Activated naive CD4-positive, alpha-beta T cell treated with anti-CD3 and anti-CD28 coated beads for 36 hours (primary cell): ENCODE data around the gene MTUS2. TPM values are rescaled to one million over a fixed set of nuclear protein-coding genes. Genes with fewer than 3 reads are reported as not detected.

Source experiments
- CTCF ChIA-PET: fragments of 350-600 bp; sonication (Branson Sonifier 250); formaldehyde crosslinking; loops from one replicate; lab custom pipeline; 2021; ENCODE audit warnings: antibody characterized with exemption; lab: Charles Lee
- DNase-seq: peaks from one replicate; pipeline ENCODE4 v3.0.0-alpha.2; 2020
- H3K27ac Mint-ChIP-seq: one replicate; pipeline ENCODE4 v1.8.0; 2021; ENCODE audit warnings: mild to moderate bottlenecking, mixed read lengths
- H3K27me3 Mint-ChIP-seq: one replicate; pipeline ENCODE4 v1.8.0; 2021; ENCODE audit warnings: low read depth, mixed read lengths
- H3K36me3 Mint-ChIP-seq: one replicate; pipeline ENCODE4 v1.8.0; 2021; ENCODE audit warnings: low read depth, mixed read lengths
- H3K4me1 Mint-ChIP-seq: one replicate; pipeline ENCODE4 v1.8.0; 2021; ENCODE audit warnings: low read depth, mixed read lengths
- H3K4me3 Mint-ChIP-seq: one replicate; pipeline ENCODE4 v1.8.0; 2021; ENCODE audit warnings: mild to moderate bottlenecking, moderate library complexity, mixed read lengths
- H3K9me3 Mint-ChIP-seq: one replicate; pipeline ENCODE4 v1.8.0; 2021; ENCODE audit warnings: mixed read lengths
- intact Hi-C: fragments of 100-400 bp; cut with micrococcal nuclease; formaldehyde crosslinking; loops from one replicate; pipeline ENCODE4 v1.15.1; 2023
- total RNA-seq, 2 experiments: library from RNA; stranded (reverse); gene quantifications; one replicate each; pipeline ENCODE4 v1.2.3, GENCODE V29; 2021

MTUS2 gene
- total RNA-seq, 2 experiments from 2014 or later: not detected

- H3K4me1 Mint-ChIP-seq: no peaks in the 10 kb centered on the region
- H3K4me3 Mint-ChIP-seq: no peak overlapping the region
- intact Hi-C loops: no loop called here
- CTCF ChIA-PET: no interaction called here
- H3K27me3 Mint-ChIP-seq: peaks cover 2% of the 10 kb centered on the region
- no peaks in the 10 kb centered on the region for H3K9me3 Mint-ChIP-seq
- no peak overlapping the region for H3K27ac Mint-ChIP-seq
- H3K36me3 Mint-ChIP-seq: no peaks in the 10 kb centered on the region
- no peak for DNase-seq
These were observed 286.5 kb downstream of the MTUS2 start for GRCh38 chr13:29106651-29107050.

DNA sequence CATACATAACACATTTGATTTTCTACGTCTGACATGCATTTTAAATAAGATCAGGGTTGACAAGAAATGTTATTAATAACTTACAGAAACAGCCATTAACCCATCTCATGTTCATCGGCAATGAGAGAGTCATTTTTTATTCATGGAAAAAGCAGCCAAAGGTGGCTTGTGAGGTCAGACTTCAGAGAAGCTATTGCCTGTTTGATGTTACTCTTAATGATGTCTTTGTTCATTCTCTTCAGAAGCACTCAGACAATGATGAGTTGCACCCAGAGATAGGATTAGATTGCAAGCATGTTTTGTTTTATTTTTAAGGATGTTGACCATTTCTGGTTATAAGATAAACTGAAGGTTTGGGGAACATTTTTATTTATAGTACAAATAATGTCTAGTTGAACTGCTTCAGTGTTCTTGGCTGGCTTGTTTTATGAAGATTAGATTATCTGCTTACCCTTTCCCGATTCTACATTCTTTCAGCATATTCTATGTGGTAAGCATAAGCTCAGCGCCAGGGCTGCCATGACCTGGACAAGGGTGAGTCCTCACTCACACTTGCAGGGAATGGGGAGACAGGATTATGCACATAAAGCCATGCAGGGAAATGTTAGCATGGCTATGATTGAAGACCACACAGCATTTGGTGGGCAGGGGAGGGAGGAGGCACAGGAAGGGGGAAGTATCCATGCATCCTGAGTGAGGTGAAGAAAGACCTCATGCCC is 288.1 kb downstream of the MTUS2 start:
- H3K4me1 Mint-ChIP-seq: no peaks in the 10 kb centered on the region

DNA sequence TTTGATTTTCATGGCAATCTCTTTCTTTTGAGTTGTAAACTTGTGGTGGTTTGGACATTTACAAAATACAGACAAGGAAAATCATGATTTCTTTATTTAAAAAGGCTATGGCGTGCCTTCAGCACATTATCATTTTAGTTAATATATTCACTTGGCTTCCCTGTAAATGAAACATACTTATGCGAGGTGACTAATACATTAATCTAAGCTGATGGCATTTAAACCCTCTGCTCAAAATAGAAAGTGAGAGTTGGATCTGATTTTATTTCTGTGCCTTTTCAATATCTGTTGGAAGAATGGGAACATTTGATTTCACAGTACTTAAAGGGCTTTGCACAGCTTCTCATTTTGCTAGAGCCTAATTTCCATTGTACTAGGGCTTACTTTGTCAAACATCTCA is 289.8 kb downstream of the MTUS2 start:
- intact Hi-C loops: no loop called here
- CTCF ChIA-PET: interaction anchor here (0.7 kb wide), 1 partner anchor 79 kb away, joined by 3 read pairs; no protein-coding TSS in a partner anchor
- no peaks in the 10 kb centered on the region for H3K9me3 Mint-ChIP-seq

More for the DNA sequence above, 288.1 kb downstream of the MTUS2 start:
- H3K27ac Mint-ChIP-seq: no peak overlapping the region
- H3K4me3 Mint-ChIP-seq: no peak overlapping the region
- no peak for DNase-seq
- CTCF ChIA-PET: no interaction called here
- peaks cover 2% of the 10 kb centered on the region for H3K27me3 Mint-ChIP-seq
- intact Hi-C loops: no loop called here
- H3K36me3 Mint-ChIP-seq: no peaks in the 10 kb centered on the region
- no peaks in the 10 kb centered on the region for H3K9me3 Mint-ChIP-seq

DNA sequence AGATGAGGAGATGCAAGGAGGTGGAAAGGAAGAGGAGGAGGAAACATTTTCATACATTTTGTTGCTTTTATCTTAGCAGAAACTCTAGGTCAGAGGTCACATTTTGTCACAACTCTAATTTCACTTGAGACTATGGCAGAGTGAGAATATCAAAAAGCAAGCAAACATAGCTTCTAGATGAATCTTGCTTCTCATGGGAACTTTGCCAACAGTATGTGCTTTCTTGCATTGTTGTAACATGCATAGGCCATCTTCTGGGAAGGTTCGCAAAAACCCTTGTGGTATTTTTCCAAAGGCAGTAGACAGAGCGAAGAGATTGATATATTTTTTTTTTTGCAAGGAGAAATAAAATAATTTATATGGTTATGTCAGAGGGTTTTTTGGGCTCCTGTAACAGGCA is 291.3 kb downstream of the MTUS2 start:
- no peak overlapping the region for H3K4me3 Mint-ChIP-seq
- CTCF ChIA-PET: no interaction called here
- H3K27me3 Mint-ChIP-seq: peaks cover 2% of the 10 kb centered on the region
- no peaks in the 10 kb centered on the region for H3K36me3 Mint-ChIP-seq
- intact Hi-C loops: no loop called here
- H3K4me1 Mint-ChIP-seq: no peaks in the 10 kb centered on the region
- H3K27ac Mint-ChIP-seq: no peak overlapping the region
- H3K9me3 Mint-ChIP-seq: no peaks in the 10 kb centered on the region
- no peak for DNase-seq

More for the DNA sequence above, 289.8 kb downstream of the MTUS2 start:
- Mint-ChIP-seq H3K27ac (no peak overlapping the region), H3K4me3 (no peak overlapping the region), H3K36me3 (no peaks in the 10 kb centered on the region), H3K4me1 (no peaks in the 10 kb centered on the region), H3K27me3 (peaks cover 2% of the 10 kb centered on the region)
- DNase-seq: no peak

DNA sequence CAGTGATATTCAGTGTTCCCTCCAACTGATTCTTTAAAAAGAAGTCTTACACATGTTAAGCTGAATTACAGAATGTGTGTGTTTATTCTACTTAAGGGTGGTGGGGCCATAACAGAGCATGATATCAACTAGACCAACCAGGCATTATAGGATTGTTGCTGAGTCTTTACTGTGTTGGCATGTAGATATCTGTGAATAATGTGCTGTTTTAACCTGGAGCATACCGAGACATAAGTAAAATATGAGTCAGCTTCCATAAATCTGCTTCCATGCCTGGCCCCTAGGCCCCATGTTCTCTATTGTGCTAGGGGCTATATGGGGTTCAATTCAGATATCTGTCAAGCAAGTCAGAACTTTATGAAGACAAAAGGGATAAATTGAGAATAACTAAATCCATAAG is 295.7 kb downstream of the MTUS2 start:
- Mint-ChIP-seq H3K27ac (no peak overlapping the region), H3K4me1 (no peaks in the 10 kb centered on the region), H3K4me3 (no peak overlapping the region), H3K36me3 (no peaks in the 10 kb centered on the region), H3K9me3 (no peaks in the 10 kb centered on the region), H3K27me3 (peaks cover 4% of the 10 kb centered on the region)
- intact Hi-C loops: no loop called here
- CTCF ChIA-PET: no interaction called here
- no peak for DNase-seq

DNA sequence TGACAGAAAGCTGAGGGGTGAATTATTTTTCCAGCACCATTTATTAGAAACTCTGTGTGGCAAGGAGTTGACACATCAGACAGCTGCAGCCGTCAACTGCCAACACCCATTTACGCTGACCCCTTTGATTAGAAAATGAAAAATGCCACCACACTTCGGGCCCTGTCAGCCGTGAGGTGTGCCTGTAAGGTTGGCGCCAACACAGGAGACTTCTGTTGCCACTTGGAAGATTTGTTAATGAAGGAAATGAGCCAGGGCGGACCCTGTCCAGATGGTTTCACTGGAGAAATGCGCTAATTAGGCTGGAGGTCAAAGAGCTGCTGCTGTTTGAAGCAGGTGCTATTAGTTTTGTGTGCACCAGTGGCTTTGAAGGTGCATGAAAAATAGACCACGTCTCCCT is 297.5 kb downstream of the MTUS2 start:
- CTCF ChIA-PET: no interaction called here
- H3K27ac Mint-ChIP-seq: no peak overlapping the region
- intact Hi-C loops: no loop called here

GRCh38 chr13:29118471-29118870 is 298.3 kb downstream of the MTUS2 start:
- CTCF ChIA-PET: interaction anchor here (0.6 kb wide), 1 partner anchor 71 kb away, joined by 4 read pairs; no protein-coding TSS in a partner anchor
- no peak overlapping the region for H3K27ac Mint-ChIP-seq
- intact Hi-C loops: no loop called here
- H3K27me3 Mint-ChIP-seq: peaks cover 4% of the 10 kb centered on the region
- H3K4me3 Mint-ChIP-seq: no peak overlapping the region
- no peaks in the 10 kb centered on the region for H3K36me3 Mint-ChIP-seq
- H3K4me1 Mint-ChIP-seq: no peaks in the 10 kb centered on the region
- no peak for DNase-seq
- no peaks in the 10 kb centered on the region for H3K9me3 Mint-ChIP-seq

More for the DNA sequence above, 297.5 kb downstream of the MTUS2 start:
- Mint-ChIP-seq H3K4me1 (no peaks in the 10 kb centered on the region), H3K9me3 (no peaks in the 10 kb centered on the region), H3K36me3 (no peaks in the 10 kb centered on the region), H3K4me3 (no peak overlapping the region), H3K27me3 (peaks cover 4% of the 10 kb centered on the region)
- DNase-seq: no peak

GRCh38 chr13:29125191-29125933 is 305.2 kb downstream of the MTUS2 start:
- intact Hi-C loops: no loop called here
- H3K4me3 Mint-ChIP-seq: no peak overlapping the region
- CTCF ChIA-PET: no interaction called here
- H3K27me3 Mint-ChIP-seq: no peaks in the 10 kb centered on the region
- H3K9me3 Mint-ChIP-seq: no peaks in the 10 kb centered on the region
- H3K27ac Mint-ChIP-seq: no peak overlapping the region
- DNase-seq: no peak
- H3K4me1 Mint-ChIP-seq: peaks cover 10% of the 10 kb centered on the region
- no peaks in the 10 kb centered on the region for H3K36me3 Mint-ChIP-seq

GRCh38 chr13:29125934-29126424 is 305.8 kb downstream of the MTUS2 start:
- CTCF ChIA-PET: interaction anchor here (0.6 kb wide), 1 partner anchor 55 kb away, joined by 3 read pairs; no protein-coding TSS in a partner anchor
- Mint-ChIP-seq H3K4me1 (peaks cover 10% of the 10 kb centered on the region), H3K4me3 (no peak overlapping the region), H3K36me3 (no peaks in the 10 kb centered on the region), H3K27me3 (no peaks in the 10 kb centered on the region), H3K9me3 (no peaks in the 10 kb centered on the region), H3K27ac (no peak overlapping the region)
- DNase-seq: peak; percentile 8
- intact Hi-C loops: no loop called here

- Mint-ChIP-seq H3K27ac (no peak overlapping the region), H3K36me3 (no peaks in the 10 kb centered on the region), H3K4me3 (no peak overlapping the region), H3K9me3 (no peaks in the 10 kb centered on the region), H3K4me1 (peaks cover 8% of the 10 kb centered on the region), H3K27me3 (no peaks in the 10 kb centered on the region)
- intact Hi-C loops: no loop called here
- CTCF ChIA-PET: no interaction called here
- DNase-seq: no peak
These were observed 309.5 kb downstream of the MTUS2 start for GRCh38 chr13:29129616-29130015.

DNA sequence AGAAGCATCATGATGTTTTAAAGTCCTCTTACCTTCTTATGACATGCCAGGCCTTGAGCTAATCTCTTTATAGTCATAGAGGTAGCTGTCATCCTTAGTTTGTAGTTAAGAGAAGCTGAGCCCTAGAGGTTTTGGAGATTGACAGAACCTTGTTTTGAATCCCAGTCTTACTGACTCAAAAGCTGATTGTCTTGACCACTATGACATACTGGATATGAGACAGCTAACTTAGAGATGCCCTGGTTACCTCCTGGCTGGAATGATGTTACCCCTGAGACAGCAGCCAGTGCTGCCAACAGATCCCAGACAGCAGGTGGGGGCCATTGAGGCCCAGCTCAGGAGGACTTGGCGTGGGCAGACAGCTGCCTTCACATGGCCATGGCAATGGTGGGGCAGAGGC is 311.0 kb downstream of the MTUS2 start:
- no peaks in the 10 kb centered on the region for H3K36me3 Mint-ChIP-seq
- no peak overlapping the region for H3K27ac Mint-ChIP-seq
- intact Hi-C loops: no loop called here
- no peak overlapping the region for H3K4me3 Mint-ChIP-seq
- peaks cover 2% of the 10 kb centered on the region for H3K4me1 Mint-ChIP-seq
- no peaks in the 10 kb centered on the region for H3K9me3 Mint-ChIP-seq
- no peak for DNase-seq
- H3K27me3 Mint-ChIP-seq: no peaks in the 10 kb centered on the region
- CTCF ChIA-PET: no interaction called here

GRCh38 chr13:29131881-29132668 is 311.9 kb downstream of the MTUS2 start:
- CTCF ChIA-PET: no interaction called here
- Mint-ChIP-seq H3K4me3 (no peak overlapping the region), H3K36me3 (no peaks in the 10 kb centered on the region), H3K4me1 (no peaks in the 10 kb centered on the region), H3K27ac (no peak overlapping the region), H3K9me3 (peaks cover under 1% of the 10 kb centered on the region), H3K27me3 (no peaks in the 10 kb centered on the region)
- DNase-seq: no peak
- intact Hi-C loops: no loop called here
